Kidney glomerular epithelial cell (primary cell): ENCODE data around the gene EXTL2.
"Not testable (repeated sequence)": the region's sequence is repeated elsewhere in the genome, so short reads cannot be mapped to it uniquely, and the experiment has no call there.

Experiments
- DNase-seq: peaks from one replicate; lab custom pipeline; 2025; lab: John Stamatoyannopoulos, UW

The EXTL2 gene

GRCh38 chr1:100902365-100902764 lies 7.7 kb upstream of the EXTL2 start:
- DNase-seq, result no peak

- peak; percentile 38 for DNase-seq
These were observed 1.9 kb upstream of the EXTL2 start for GRCh38 chr1:100896481-100896982.

- DNase-seq, result peak; percentile 90
These were observed 1.2 kb upstream of the EXTL2 start, which contains the start of gene SLC30A7 for GRCh38 chr1:100895540-100896480. Gene SLC30A7, plus strand, starts transcription at chr1:100896090. Its CDS starts 173 bp downstream, at chr1:100896263.

- no peak for DNase-seq
These were observed 924 bp downstream of the EXTL2 start for GRCh38 chr1:100893718-100894117.

- no peak for DNase-seq
These were observed 2.1 kb downstream of the EXTL2 start for GRCh38 chr1:100892554-100892953.

- DNase-seq, result no peak
These were observed 3.3 kb downstream of the EXTL2 start for GRCh38 chr1:100891380-100891779.

GRCh38 chr1:100889869-100890482 lies 4.7 kb downstream of the EXTL2 start:
- DNase-seq, result not testable (repeated sequence)

- not testable (repeated sequence) for DNase-seq
These were observed 5.6 kb downstream of the EXTL2 start for GRCh38 chr1:100889007-100889406.

- DNase-seq, result peak; percentile 85
These were observed 10.7 kb downstream of the EXTL2 start for GRCh38 chr1:100883963-100884362.

GRCh38 chr1:100882698-100883097 lies 11.9 kb downstream of the EXTL2 start:
- no peak for DNase-seq

GRCh38 chr1:100881687-100882086 lies 13.0 kb downstream of the EXTL2 start:
- no peak for DNase-seq

- no peak for DNase-seq
These were observed 15.2 kb downstream of the EXTL2 start for GRCh38 chr1:100879422-100879821.

GRCh38 chr1:100876291-100876690 lies 18.4 kb downstream of the EXTL2 start:
- no peak for DNase-seq

- no peak for DNase-seq
These were observed 19.4 kb downstream of the EXTL2 start for GRCh38 chr1:100875228-100875627.

GRCh38 chr1:100874433-100874832 lies 20.2 kb downstream of the EXTL2 start:
- DNase-seq, result no peak

GRCh38 chr1:100869996-100870395 lies 24.6 kb downstream of the EXTL2 start:
- no peak for DNase-seq

GRCh38 chr1:100868364-100868995 lies 26.2 kb downstream of the EXTL2 start:
- DNase-seq, result peak; percentile 47

- DNase-seq, result no peak
These were observed 27.8 kb downstream of the EXTL2 start for GRCh38 chr1:100866901-100867206.

- DNase-seq, result peak; percentile 46
These were observed 28.4 kb downstream of the EXTL2 start for GRCh38 chr1:100866041-100866900.

- DNase-seq, result peak; percentile 33
These were observed 32.1 kb downstream of the EXTL2 start for GRCh38 chr1:100862591-100862990.

- DNase-seq, result no peak
These were observed 33.3 kb downstream of the EXTL2 start for GRCh38 chr1:100861379-100861778.
